HG03135 (cell line): Measurements from ENCODE around the gene NFS1.

Source experiments
- ATAC-seq: cut with Tn5 transposase; IDR thresholded peaks from one replicate; pipeline ENCODE4 v1.9.1; 2021; ENCODE audit warnings: mild to moderate bottlenecking, moderate library complexity; ENCODE audit not compliant: unreplicated experiment

The NFS1 gene

GRCh38 chr20:35644806-35645205 lies 54.3 kb downstream of the NFS1 start:
- no peak for ATAC-seq

GRCh38 chr20:35643045-35643444 lies 56.1 kb downstream of the NFS1 start:
- ATAC-seq: no peak

DNA sequence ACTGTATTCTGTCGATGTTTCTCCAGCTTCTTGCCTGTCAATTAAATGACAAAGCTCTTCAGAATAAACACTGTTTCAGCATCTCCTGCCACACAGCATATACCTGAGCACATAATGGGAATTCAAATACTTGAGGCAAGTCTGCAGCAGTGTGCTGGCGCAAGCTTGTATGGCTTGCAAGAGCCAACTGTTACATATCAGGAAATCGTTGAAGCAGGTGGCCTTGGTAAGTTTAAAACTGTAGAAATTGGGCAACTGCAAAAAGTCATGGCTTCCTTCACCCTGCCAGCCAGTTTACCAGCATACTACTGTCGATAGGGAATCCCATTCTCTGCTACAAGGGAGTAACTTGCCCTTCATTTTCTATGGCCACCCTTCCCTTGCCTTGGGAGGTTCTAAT lies 57.4 kb downstream of the NFS1 start:
- ATAC-seq: no peak

- ATAC-seq: no peak
Observed at GRCh38 chr20:35640724-35641123, 58.4 kb downstream of the NFS1 start.

GRCh38 chr20:35638751-35639150 lies 60.4 kb downstream of the NFS1 start:
- no peak for ATAC-seq

DNA sequence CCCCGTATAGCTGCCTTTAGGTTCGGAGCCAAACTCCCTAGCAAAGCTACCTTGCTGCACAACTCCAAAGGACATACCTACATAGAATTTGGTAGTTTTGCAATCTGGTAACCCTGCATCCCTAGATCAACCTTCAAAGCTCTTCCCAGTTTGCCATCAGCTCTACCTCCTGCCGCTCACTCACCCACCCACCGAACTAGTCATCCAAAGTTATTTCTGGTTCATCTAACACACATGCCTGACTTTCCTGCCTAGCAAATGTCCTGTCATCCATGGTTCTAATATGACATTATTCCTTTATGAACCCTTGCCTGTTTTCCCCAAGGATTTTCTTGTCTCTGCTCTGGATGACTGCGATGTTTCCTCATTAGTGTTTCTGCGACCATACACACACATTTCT lies 61.9 kb downstream of the NFS1 start:
- no peak for ATAC-seq

DNA sequence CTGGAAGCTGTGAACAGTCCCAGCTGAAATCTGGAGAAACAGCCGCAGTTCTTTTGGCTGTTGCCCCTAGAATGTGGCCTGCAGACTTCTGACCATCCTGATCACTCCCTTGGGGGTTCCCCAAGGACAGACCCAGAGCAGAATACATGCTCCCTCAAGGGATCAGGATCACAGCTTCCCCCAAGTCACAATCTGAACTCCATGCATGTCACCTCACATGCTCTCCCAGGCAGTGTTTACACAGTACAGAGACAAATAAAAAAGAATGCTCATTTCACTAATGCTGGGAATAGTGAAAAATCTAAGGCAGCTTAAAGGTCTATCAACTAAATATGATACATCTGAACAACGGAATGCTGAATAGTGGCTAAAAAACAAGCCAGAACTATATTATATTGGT lies 63.1 kb downstream of the NFS1 start:
- no peak for ATAC-seq

DNA sequence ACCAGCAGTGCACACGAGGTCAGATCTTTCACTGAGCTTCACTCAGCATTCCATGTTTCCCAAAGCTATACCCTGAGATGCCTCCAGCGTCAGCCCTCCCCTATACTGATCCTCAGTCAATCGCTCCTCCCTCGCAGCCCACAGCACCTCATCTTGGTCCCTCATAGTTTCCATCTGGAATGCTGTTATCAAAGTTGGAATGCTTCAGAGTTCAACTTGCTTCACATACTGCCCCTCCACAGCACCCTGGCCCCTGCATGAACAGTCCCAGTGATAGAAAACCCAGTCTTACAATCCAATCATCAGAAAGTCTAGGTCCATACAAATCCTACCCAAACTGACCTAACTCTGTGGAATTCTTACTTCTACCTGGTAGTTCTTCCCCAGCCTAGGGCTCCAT lies 63.5 kb downstream of the NFS1 start:
- no peak for ATAC-seq

- ATAC-seq: no peak
Observed at GRCh38 chr20:35632539-35633115, 66.5 kb downstream of the NFS1 start.

- ATAC-seq: no peak
Observed at GRCh38 chr20:35630636-35631035, 68.5 kb downstream of the NFS1 start.

DNA sequence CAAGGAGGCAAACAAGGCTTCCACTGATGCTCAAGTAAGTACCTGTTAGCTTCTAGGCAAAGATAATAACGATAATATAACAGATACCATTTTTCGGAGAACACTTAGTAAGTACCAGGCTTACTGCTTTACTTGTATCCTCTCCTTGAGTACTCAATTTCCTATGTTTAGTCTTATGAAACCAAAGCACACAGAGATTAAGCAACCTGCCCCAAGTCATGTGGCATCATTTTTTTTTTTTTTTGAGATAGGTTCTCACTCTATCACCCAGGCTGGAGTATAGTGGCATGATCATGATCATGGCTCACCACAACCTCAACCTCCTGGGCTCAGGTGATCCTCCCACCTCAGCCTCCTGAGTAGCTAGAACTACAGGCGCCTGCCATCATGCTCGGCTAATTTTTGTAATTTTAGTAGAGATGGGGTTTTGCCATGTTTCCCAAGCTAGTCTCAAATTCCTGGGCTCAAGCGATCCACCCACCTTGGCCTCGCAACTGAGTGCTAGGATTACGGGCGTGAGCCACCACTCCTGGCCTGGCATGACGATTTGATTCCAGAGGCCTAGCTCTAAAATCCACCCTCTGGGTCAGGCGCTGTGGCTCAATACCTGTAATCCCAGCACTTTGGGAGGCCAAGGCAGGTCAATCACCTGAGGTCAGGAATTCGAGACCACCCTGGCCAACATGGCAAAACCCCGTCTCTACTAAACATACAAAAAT lies 69.6 kb downstream of the NFS1 start:
- ATAC-seq: no peak

DNA sequence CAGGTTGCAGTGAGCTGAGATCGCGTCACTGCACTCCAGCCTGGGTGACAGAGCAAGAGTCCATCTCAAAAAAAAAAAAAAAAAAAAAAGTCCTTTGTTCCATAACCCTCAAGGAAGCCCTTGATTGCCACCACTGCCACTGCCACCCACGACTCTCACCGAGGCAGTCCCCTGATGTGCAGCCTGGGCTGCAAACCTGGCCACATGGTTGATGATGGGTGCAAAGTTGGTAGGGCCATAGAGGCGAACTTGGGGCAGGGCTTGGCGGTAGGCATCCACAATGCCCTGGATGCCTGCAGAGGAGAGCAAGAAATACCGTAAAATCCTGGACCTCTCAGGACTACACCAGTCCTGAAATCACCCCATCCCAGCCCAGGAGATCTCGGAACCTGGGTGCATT lies 72.0 kb downstream of the NFS1 start:
- no peak for ATAC-seq

DNA sequence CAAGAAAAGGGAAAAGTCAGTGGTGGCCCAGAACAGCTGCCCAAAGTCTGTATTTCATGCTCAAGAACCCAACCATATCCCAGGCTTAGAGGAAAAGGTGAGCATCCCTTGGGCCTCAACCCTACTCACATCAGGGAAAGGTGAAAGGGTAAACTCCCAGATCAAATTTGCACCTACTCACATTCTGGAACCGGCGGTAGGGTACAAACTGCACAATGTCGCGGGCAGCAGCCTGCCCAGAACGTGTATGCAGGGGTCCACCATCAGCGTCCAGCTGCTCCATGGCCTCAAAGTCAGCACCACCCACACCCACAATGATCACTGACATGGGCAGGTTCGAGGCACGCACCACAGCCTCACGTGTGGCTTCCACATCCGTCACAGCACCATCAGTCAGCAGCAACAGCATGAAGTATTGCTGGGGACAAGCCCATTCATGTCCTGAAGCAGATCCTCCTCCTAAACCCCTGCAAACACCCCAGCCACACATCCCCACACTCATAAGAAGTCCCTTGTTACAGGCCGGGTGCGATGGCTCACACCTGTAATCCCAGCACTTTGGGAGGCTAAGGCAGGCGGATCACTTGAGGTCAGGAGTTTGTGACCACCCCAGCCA lies 72.7 kb downstream of the NFS1 start:
- no peak for ATAC-seq

- ATAC-seq: no peak
Observed at GRCh38 chr20:35625584-35626385, 73.4 kb downstream of the NFS1 start.

- ATAC-seq: no peak
Observed at GRCh38 chr20:35621560-35621946, 77.6 kb downstream of the NFS1 start.

DNA sequence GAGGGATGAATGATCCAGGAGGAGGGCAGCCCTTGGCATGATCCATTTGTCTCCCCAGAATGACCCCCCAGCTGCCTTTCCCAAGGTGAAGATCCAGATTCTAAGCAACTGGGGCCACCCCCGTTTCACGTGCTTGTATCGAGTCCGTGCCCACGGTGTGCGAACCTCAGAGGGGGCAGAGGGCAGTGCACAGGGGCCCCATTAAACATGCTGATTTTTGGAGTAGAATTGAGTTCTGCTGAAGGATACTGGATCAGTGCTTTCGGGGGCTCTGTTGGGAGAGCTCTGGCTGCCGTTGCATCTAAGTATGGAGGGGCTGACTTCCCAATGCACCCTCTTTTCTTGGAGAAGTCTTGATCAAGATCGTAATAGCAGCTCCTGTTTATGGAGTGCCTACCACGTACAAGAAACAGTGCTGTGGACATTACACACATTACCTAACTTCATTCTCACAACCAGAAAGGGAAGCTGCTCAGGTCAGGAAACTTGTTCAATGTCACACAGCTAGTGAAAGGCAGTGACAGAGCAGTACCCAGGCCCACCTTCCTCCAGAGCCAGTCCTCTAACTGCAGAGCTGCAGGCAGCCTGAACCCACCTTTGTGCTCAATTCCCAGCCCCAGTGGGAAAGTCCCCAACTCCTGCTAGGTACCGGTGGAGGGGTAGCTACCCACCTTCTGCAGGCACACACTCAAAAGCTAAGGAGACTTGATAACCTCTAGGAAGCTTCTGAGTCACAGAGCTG lies 78.2 kb downstream of the NFS1 start:
- no peak for ATAC-seq

DNA sequence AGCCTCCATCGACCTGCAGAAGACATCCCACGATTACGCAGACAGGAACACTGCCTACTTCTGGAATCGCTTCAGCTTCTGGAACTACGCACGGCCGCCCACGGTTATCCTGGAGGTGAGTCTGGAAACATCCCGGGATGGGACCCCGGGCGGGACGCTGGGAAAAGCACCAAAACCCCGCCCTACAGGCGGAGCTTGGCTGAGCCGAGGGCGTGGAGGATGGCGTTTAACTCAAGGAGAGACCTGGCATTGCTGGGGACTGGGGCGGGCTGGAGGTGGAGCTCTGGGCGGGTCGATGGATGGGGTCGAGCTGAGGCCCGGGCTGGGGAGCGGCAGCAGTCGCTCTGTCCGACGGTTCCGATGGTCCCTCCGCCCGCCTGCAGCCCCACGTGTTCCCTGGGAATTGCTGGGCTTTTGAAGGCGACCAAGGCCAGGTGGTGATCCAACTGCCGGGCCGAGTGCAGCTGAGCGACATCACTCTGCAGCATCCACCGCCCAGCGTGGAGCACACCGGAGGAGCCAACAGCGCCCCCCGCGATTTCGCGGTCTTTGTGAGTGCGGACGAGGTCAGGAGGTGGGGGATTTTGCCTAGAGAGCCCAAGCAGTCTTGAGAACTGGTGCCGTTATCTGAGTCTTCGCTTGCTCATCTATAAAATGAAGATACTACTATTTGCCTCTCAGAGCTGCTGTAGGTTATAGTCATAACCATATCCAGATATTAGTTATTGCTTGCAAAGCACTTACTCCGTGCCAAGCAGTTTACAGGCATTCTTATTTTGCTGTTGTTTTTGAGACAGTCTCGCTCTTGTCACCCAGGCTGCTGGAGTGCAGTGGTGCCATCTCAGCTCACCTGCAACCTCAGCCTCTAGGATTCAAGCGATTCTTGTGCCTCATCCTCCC lies 79.7 kb downstream of the NFS1 start:
- ATAC-seq: peak; percentile 31

- no peak for ATAC-seq
Observed at GRCh38 chr20:35618263-35619131, 80.7 kb downstream of the NFS1 start.
